ENCODE measurements around the gene KCNK3. TPM values are rescaled to one million over a fixed set of nuclear protein-coding genes. Genes with fewer than 3 reads are reported as not detected.
A peak's percentile ranks its signal among the peaks of the same experiment; 100 is the strongest.

Gene KCNK3
- total and polyA plus RNA-seq, 7 experiments from 2014 or later, result not detected

- Histone ChIP-seq H3K27ac (ENCODE audit: low read depth, low read length) (peak overlapping the region; percentile 82), H3K4me1 (ENCODE audit: control insufficient read depth in 2 of 2, insufficient read depth in 2 of 2, low read length in 2 of 2) (peaks cover 23% of the 10 kb centered on the region in 2 donors), H3K27me3 (ENCODE audit: control insufficient read depth in 2 of 2, insufficient read depth in 2 of 2, low read length in 2 of 2) (no peaks in the 10 kb centered on the region), H3K36me3 (ENCODE audit: control insufficient read depth in 2 of 3, insufficient read depth in 3 of 3, low read length in 3 of 3) (peaks cover 0 to 6% (median 0%) of the 10 kb centered on the region in 3 experiments), H3K4me3 (ENCODE audit: low read length) (peak overlapping the region; percentile 92), H3K9me3 (ENCODE audit: control insufficient read depth in 2 of 3, low read length in 3 of 3) (no peaks in the 10 kb centered on the region)
- ATAC-seq (no peak), DNase-seq (no peak)
- ChIA-PET POLR2A (interaction anchor here (1.0 to 1.2 kb wide), 2 partner anchors 7 to 9 kb away, joined by 3 read pairs; no protein-coding TSS in a partner anchor), CTCF (interaction anchor here (1.5 to 2.3 kb wide), 2 partner anchors 10 to 81 kb away, joined by 3 to 7 read pairs; no protein-coding TSS in a partner anchor)
- peak overlapping the region; percentile 62 to 97 (median 91) for H3K27ac Mint-ChIP-seq
- peak overlapping the region; percentile 85 to 97 (median 94) for H3K4me3 Mint-ChIP-seq
- peaks cover 0 to 6% (median 0%) of the 10 kb centered on the region in 5 donors for H3K27me3 Mint-ChIP-seq
- peaks cover 0 to 3% (median 0%) of the 10 kb centered on the region in 11 donors for H3K9me3 Mint-ChIP-seq
- peaks cover 0 to 3% (median 0%) of the 10 kb centered on the region in 5 donors for H3K36me3 Mint-ChIP-seq
- H3K4me1 Mint-ChIP-seq, result peaks cover 31 to 60% (median 45%) of the 10 kb centered on the region in 7 donors
- intact Hi-C loops (cut with micrococcal nuclease), result loop anchor here (1.0 to 10.0 kb wide), 8 partner anchors 7 to 1793 kb away; partner anchors contain the start of genes ADGRF3 (in 2 of the 2), SELENOI (in 2 of the 2), AGBL5 (in 1 of the 2) and BABAM2 (in 1 of the 2)
Observed at GRCh38 chr2:26764906-26765305, 72.4 kb downstream of the KCNK3 start.

DNA sequence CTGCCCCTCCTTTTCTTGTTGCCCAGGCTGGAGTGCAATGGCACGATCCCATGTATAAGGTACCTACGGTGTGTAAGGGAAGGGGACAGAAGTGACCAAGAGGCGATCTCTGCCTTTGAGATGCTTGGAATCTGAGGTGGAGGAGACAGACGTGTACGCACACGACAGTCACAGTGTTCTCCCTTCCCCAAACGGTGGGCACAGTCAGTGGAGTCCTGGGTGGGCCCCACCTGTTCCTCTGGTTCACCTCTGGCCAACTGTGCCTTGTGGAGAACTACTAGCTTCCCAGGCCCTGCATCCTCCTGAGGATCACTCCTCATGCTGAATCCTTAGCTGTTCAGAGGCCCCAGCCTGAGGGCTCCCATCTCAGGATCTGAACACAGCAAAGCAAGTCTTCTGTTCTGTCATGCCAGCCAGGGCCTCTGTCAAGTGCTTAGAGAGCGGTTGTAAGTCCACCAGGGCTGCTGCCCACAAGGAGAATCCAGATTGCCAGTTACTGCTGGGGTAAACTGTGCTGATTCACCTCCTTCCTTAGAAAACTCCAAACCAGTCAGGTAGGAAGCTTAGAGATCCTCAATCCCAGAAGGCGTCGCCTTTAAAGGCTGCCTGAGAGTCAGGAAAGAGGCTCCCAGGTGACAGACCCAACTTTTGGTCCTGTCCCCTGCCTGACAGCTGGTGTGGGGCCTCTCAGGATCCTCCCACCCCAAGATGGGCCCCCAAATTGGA lies 73.1 kb downstream of the KCNK3 start:
- intact Hi-C loops (cut with micrococcal nuclease), result loop anchor here in 1 of 2 donors (2.0 to 10.0 kb wide), 3 partner anchors 285 to 731 kb away; partner anchors contain the start of genes AGBL5 and RAB10
- Mint-ChIP-seq H3K27ac (peak overlapping the region; percentile 15 to 97 (median 89)), H3K36me3 (peaks cover 0 to 3% (median 0%) of the 10 kb centered on the region in 5 donors), H3K4me1 (peaks cover 32 to 68% (median 50%) of the 10 kb centered on the region in 7 donors), H3K9me3 (peaks cover 0 to 3% (median 0%) of the 10 kb centered on the region in 11 donors), H3K27me3 (peaks cover 0 to 6% (median 0%) of the 10 kb centered on the region in 5 donors), H3K4me3 (peak overlapping the region; percentile 85 to 97 (median 94))
- no peak for DNase-seq
- ATAC-seq, result no peak
- ChIA-PET POLR2A (interaction anchor here (0.5 to 1.2 kb wide), 2 partner anchors 8 to 496 kb away, joined by 3 to 4 read pairs; no protein-coding TSS in a partner anchor), CTCF (interaction anchor here (1.5 to 2.3 kb wide), 2 partner anchors 9 to 80 kb away, joined by 3 to 7 read pairs; no protein-coding TSS in a partner anchor)
- no peaks in the 10 kb centered on the region for H3K9me3 ChIP-seq (ENCODE audit: control insufficient read depth in 2 of 3, low read length in 3 of 3)
- H3K27me3 ChIP-seq (ENCODE audit: control insufficient read depth in 2 of 2, insufficient read depth in 2 of 2, low read length in 2 of 2), result no peaks in the 10 kb centered on the region
- H3K4me3 ChIP-seq (ENCODE audit: low read length), result no peak overlapping the region
- peaks cover 23% of the 10 kb centered on the region in 2 donors for H3K4me1 ChIP-seq (ENCODE audit: control insufficient read depth in 2 of 2, insufficient read depth in 2 of 2, low read length in 2 of 2)
- H3K27ac ChIP-seq (ENCODE audit: low read depth, low read length), result peak overlapping the region; percentile 82
- H3K36me3 ChIP-seq (ENCODE audit: control insufficient read depth in 2 of 3, insufficient read depth in 3 of 3, low read length in 3 of 3), result peaks cover 0 to 6% (median 0%) of the 10 kb centered on the region in 3 experiments

DNA sequence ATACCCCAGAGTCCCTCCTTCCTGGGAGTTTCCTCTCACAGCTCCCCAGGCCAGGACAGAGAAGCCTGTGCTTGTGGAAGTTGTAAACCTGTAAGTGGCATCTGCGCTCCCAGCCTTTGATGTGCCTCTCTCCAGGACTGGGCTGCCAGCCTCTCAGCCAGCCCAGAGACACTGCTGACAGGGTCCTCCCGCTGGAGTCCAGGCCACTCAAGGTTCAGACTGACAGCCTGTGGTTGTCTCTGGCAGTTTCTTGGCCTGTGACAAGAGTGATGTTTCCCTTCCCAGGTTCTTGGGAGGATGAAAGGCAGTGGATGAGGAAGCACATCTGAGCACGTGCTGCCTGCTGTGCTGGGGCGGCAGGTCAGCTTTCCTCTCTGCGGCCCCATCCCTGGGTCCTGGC lies 74.6 kb downstream of the KCNK3 start:
- Histone ChIP-seq H3K27ac (ENCODE audit: low read depth, low read length) (no peak overlapping the region), H3K36me3 (ENCODE audit: control insufficient read depth in 2 of 3, insufficient read depth in 3 of 3, low read length in 3 of 3) (peaks cover 0 to 6% (median 0%) of the 10 kb centered on the region in 3 experiments), H3K9me3 (ENCODE audit: control insufficient read depth in 2 of 3, low read length in 3 of 3) (no peaks in the 10 kb centered on the region), H3K4me1 (ENCODE audit: control insufficient read depth in 2 of 2, insufficient read depth in 2 of 2, low read length in 2 of 2) (peaks cover 32 to 38% of the 10 kb centered on the region in 2 donors), H3K27me3 (ENCODE audit: control insufficient read depth in 2 of 2, insufficient read depth in 2 of 2, low read length in 2 of 2) (no peaks in the 10 kb centered on the region), H3K4me3 (ENCODE audit: low read length) (no peak overlapping the region)
- Mint-ChIP-seq H3K36me3 (peaks cover 0 to 6% (median 0%) of the 10 kb centered on the region in 5 donors), H3K27me3 (peaks cover 0 to 5% (median 0%) of the 10 kb centered on the region in 5 donors), H3K9me3 (peaks cover 0 to 3% (median 0%) of the 10 kb centered on the region in 11 donors), H3K4me1 (peaks cover 41 to 83% (median 64%) of the 10 kb centered on the region in 7 donors), H3K4me3 (peak overlapping the region in 3 of 10 donors; percentile 3 to 34 (median 30)), H3K27ac (peak overlapping the region in 5 of 9 donors; percentile 18 to 84 (median 25))
- intact Hi-C loops (cut with micrococcal nuclease), result loop anchor here in 1 of 2 donors (10.0 kb wide), 2 partner anchors 582 to 732 kb away; partner anchors contain the start of gene RAB10
- ChIA-PET POLR2A (interaction anchor here (0.8 kb wide), 1 partner anchor 18 kb away, joined by 4 read pairs; the partner anchor contains the start of gene CENPA), CTCF (interaction anchor here (2.3 kb wide), 1 partner anchor 79 kb away, joined by 7 read pairs; no protein-coding TSS in a partner anchor)
- ATAC-seq, result no peak
- no peak for DNase-seq

DNA sequence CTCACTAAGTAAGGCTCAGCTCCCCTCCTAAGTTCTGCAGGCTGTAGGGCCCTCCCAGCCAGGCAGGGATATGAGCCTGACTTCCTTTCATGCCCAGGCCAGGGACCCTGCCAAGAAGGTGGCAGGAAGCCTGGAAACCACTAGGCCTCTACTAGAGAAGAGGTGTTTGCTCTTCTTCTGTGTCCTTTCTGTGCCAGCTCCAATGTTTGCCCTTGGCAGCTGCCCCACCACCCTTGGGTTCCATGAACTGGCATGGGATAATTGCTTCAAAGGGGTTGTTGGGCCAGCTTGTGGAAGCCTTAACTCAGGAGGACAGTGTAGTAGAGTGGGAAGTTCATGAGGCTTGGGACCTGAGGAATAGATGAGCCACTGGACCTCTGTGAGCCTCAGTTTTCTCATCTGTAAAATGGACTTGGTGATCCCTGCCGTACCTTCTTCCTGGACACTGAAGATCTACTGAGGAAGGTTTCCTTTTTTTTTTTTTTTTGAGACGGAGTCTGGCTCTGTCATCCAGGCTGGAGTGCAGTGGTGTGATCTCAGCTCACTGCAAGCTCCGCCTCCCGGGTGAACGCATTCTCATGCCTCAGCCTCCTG lies 75.5 kb downstream of the KCNK3 start:
- H3K27me3 Mint-ChIP-seq, result peaks cover 0 to 2% (median 0%) of the 10 kb centered on the region in 5 donors

GRCh38 chr2:26768759-26769088 lies 76.2 kb downstream of the KCNK3 start:
- no peaks in the 10 kb centered on the region for H3K9me3 ChIP-seq (ENCODE audit: control insufficient read depth in 2 of 3, low read length in 3 of 3)
- no peak overlapping the region for H3K4me3 ChIP-seq (ENCODE audit: low read length)
- ChIA-PET POLR2A (no interaction called here), CTCF (no interaction called here)
- DNase-seq (no peak), ATAC-seq (no peak)
- H3K27ac Mint-ChIP-seq, result peak overlapping the region in 3 of 9 donors; percentile 29 to 76 (median 69)
- H3K27me3 ChIP-seq (ENCODE audit: control insufficient read depth in 2 of 2, insufficient read depth in 2 of 2, low read length in 2 of 2), result no peaks in the 10 kb centered on the region
- peaks cover 35 to 47% of the 10 kb centered on the region in 2 donors for H3K4me1 ChIP-seq (ENCODE audit: control insufficient read depth in 2 of 2, insufficient read depth in 2 of 2, low read length in 2 of 2)
- H3K27ac ChIP-seq (ENCODE audit: low read depth, low read length), result no peak overlapping the region
- intact Hi-C loops (cut with micrococcal nuclease), result loop anchor here in 1 of 2 donors (10.0 kb wide), 2 partner anchors 584 to 734 kb away; partner anchors contain the start of gene RAB10
- peaks cover 0 to 6% (median 0%) of the 10 kb centered on the region in 3 experiments for H3K36me3 ChIP-seq (ENCODE audit: control insufficient read depth in 2 of 3, insufficient read depth in 3 of 3, low read length in 3 of 3)
- H3K4me1 Mint-ChIP-seq, result peaks cover 46 to 85% (median 68%) of the 10 kb centered on the region in 7 donors
- no peaks in the 10 kb centered on the region for H3K27me3 Mint-ChIP-seq
- H3K36me3 Mint-ChIP-seq, result peaks cover 0 to 8% (median 0%) of the 10 kb centered on the region in 5 donors
- peaks cover 0 to 3% (median 0%) of the 10 kb centered on the region in 11 donors for H3K9me3 Mint-ChIP-seq
- H3K4me3 Mint-ChIP-seq, result peak overlapping the region in 1 of 10 donors; percentile 21

More for the DNA sequence above, 75.5 kb downstream of the KCNK3 start:
- H3K4me1 Mint-ChIP-seq, result peaks cover 48 to 91% (median 72%) of the 10 kb centered on the region in 7 donors
- Histone ChIP-seq H3K36me3 (ENCODE audit: control insufficient read depth in 2 of 3, insufficient read depth in 3 of 3, low read length in 3 of 3) (peaks cover 0 to 6% (median 0%) of the 10 kb centered on the region in 3 experiments), H3K27ac (ENCODE audit: low read depth, low read length) (no peak overlapping the region), H3K9me3 (ENCODE audit: control insufficient read depth in 2 of 3, low read length in 3 of 3) (no peaks in the 10 kb centered on the region), H3K4me3 (ENCODE audit: low read length) (no peak overlapping the region), H3K27me3 (ENCODE audit: control insufficient read depth in 2 of 2, insufficient read depth in 2 of 2, low read length in 2 of 2) (no peaks in the 10 kb centered on the region), H3K4me1 (ENCODE audit: control insufficient read depth in 2 of 2, insufficient read depth in 2 of 2, low read length in 2 of 2) (peaks cover 39 to 47% of the 10 kb centered on the region in 2 donors)
- POLR2A ChIA-PET, result interaction anchor here (0.8 kb wide), 1 partner anchor 18 kb away, joined by 4 read pairs; the partner anchor contains the start of gene CENPA
- CTCF ChIA-PET, result no interaction called here
- H3K9me3 Mint-ChIP-seq, result peaks cover 0 to 3% (median 0%) of the 10 kb centered on the region in 11 donors
- intact Hi-C loops (cut with micrococcal nuclease), result loop anchor here in 1 of 2 donors (10.0 kb wide), 2 partner anchors 583 to 733 kb away; partner anchors contain the start of gene RAB10
- no peak overlapping the region for H3K4me3 Mint-ChIP-seq
- ATAC-seq (no peak), DNase-seq (no peak)
- H3K36me3 Mint-ChIP-seq, result peaks cover 0 to 8% (median 0%) of the 10 kb centered on the region in 5 donors
- peak overlapping the region in 2 of 9 donors; percentile 58 to 69 for H3K27ac Mint-ChIP-seq
